Endothelial cell of umbilical vein (primary cell): Measurements from ENCODE around the gene TTC13. TPM values are rescaled to one million over a fixed set of nuclear protein-coding genes. Genes with fewer than 3 reads are reported as not detected.

Source experiments
- BruUV-seq: library from RNA; stranded (reverse); fragments of 400-500 nt; replicated peaks from 2 replicates; lab custom pipeline; 2021; lab: Mats Ljungman, UMichigan
- CTCF ChIA-PET: fragments of 300-600, 350-600 bp; sonication (Branson Sonifier 250); formaldehyde crosslinking; loops from one replicate; lab custom pipeline; 2021; ENCODE audit warnings: antibody characterized with exemption, inconsistent platforms; lab: Charles Lee
- POLR2A ChIA-PET: fragments of 300-600, 350-600 bp; sonication (Branson Sonifier 250); formaldehyde crosslinking; loops from one replicate; lab custom pipeline; 2021; ENCODE audit warnings: antibody characterized with exemption, inconsistent platforms; lab: Charles Lee
- DNase-seq: peaks from one replicate; pipeline ENCODE4 v3.0.0-alpha.2; 2011; ENCODE audit warnings: low read depth, low spot score
- FAIRE-seq: peaks from 2 replicates; lab custom pipeline; 2011; peaks lifted over from hg19 to GRCh38; lab: Jason Lieb, UNC
- H2AFZ ChIP-seq: 2 replicates; pipeline ENCODE4 v1.6.0; 2012; ENCODE audit warnings: low read depth, low read length, control low read depth, inconsistent platforms
- H3K27ac ChIP-seq: 2 replicates; pipeline ENCODE4 v1.5.1; 2011; ENCODE audit warnings: low read depth, mild to moderate bottlenecking, control low read depth, low read length, moderate library complexity; ENCODE audit not compliant: insufficient read depth
- H3K27me3 ChIP-seq, 2 experiments: 2 replicates each; pipeline versions ENCODE4 v1.6.0 to v1.6.1; 2011; ENCODE audit warnings: low read length in 2 of 2, mixed read lengths in 1 of 2; ENCODE audit not compliant: control insufficient read depth in 2 of 2, insufficient read depth in 2 of 2
- H3K36me3 ChIP-seq, 2 experiments: 2 replicates in 1 of 2; 3 replicates in 1 of 2; pipeline ENCODE4 v1.5.1; 2011; ENCODE audit warnings: low read length in 2 of 2, mild to moderate bottlenecking in 1 of 2, moderate library complexity in 1 of 2; ENCODE audit not compliant: control insufficient read depth in 2 of 2, insufficient read depth in 2 of 2; ENCODE audit errors: extremely low read depth in 1 of 2
- H3K4me1 ChIP-seq: 3 replicates; pipeline ENCODE4 v1.5.1; 2011; ENCODE audit warnings: mild to moderate bottlenecking, low read length; ENCODE audit not compliant: control insufficient read depth, insufficient read depth; ENCODE audit errors: extremely low read depth
- H3K4me2 ChIP-seq: 2 replicates; pipeline ENCODE4 v1.6.1; 2011; ENCODE audit warnings: low read length, control low read depth, mixed read lengths; ENCODE audit not compliant: insufficient read depth
- H3K4me3 ChIP-seq, 3 experiments: fragments of 200-600 bp in 1 of 3; sonication (generic), shearing (Covaris generic) in 1 of 3; replicated peaks in 1 of 3; 2 replicates each; pipeline ENCODE4 v1.5.1; 2011 to 2016; ENCODE audit warnings: control low read depth in 3 of 3, low read length in 3 of 3, mild to moderate bottlenecking in 2 of 3, inconsistent platforms in 1 of 3, low read depth in 1 of 3, moderate library complexity in 1 of 3; ENCODE audit not compliant: insufficient read depth in 1 of 3
- H3K79me2 ChIP-seq: 2 replicates; pipeline ENCODE4 v1.6.0; 2012; ENCODE audit warnings: low read length, inconsistent platforms; ENCODE audit not compliant: control insufficient read depth, insufficient read depth
- H3K9ac ChIP-seq: replicated peaks from 2 replicates; pipeline ENCODE3; 2011; ENCODE audit warnings: low read length, control low read depth; ENCODE audit not compliant: insufficient read depth; ENCODE audit errors: extremely low read depth
- H3K9me1 ChIP-seq: replicated peaks from 3 replicates; pipeline ENCODE4 v1.6.0; 2011; ENCODE audit warnings: mild to moderate bottlenecking, low read length; ENCODE audit not compliant: control insufficient read depth, insufficient read depth; ENCODE audit errors: extremely low read depth
- H3K9me3 ChIP-seq: replicated peaks from 2 replicates; pipeline ENCODE4 v1.5.1; 2012; ENCODE audit warnings: low read length, inconsistent platforms; ENCODE audit not compliant: control insufficient read depth, insufficient read depth
- H4K20me1 ChIP-seq: replicated peaks from 2 replicates; pipeline ENCODE3; 2011; ENCODE audit warnings: mild to moderate bottlenecking, low read length; ENCODE audit not compliant: control insufficient read depth, insufficient read depth; ENCODE audit errors: extremely low read depth
- EZH2 ChIP-seq: IDR thresholded peaks from 2 replicates; pipeline ENCODE4 v1.6.1; 2012; ENCODE audit warnings: borderline replicate concordance, low read depth, mild to moderate bottlenecking, moderate library complexity, low read length, inconsistent platforms; ENCODE audit not compliant: severe bottlenecking
- FOS ChIP-seq: IDR thresholded peaks from 2 replicates; pipeline ENCODE4 v1.6.1; 2011; ENCODE audit warnings: mild to moderate bottlenecking, low read length, moderate library complexity, borderline replicate concordance; ENCODE audit not compliant: insufficient read depth
- GATA2 ChIP-seq: IDR thresholded peaks from 2 replicates; pipeline ENCODE4 v1.7.0; 2011; ENCODE audit warnings: low read depth, mild to moderate bottlenecking, moderate library complexity, mixed read lengths, low read length; ENCODE audit not compliant: insufficient read length, insufficient read depth
- JUN ChIP-seq: IDR thresholded peaks from 2 replicates; pipeline ENCODE4 v1.6.1; 2011; ENCODE audit warnings: borderline replicate concordance, low read depth; ENCODE audit not compliant: insufficient read length, insufficient read depth
- MYC ChIP-seq: IDR thresholded peaks from one replicate; pipeline ENCODE4 v1.6.1; 2011; ENCODE audit warnings: mild to moderate bottlenecking, low read depth, low read length
- POLR2A ChIP-seq: IDR thresholded peaks from 2 replicates; pipeline ENCODE4 v1.6.1; 2012; ENCODE audit warnings: low read depth, mild to moderate bottlenecking, control low read depth, low read length
- POLR2AphosphoS5 ChIP-seq: IDR thresholded peaks from 2 replicates; pipeline ENCODE4 v1.6.1; 2012; ENCODE audit warnings: low read depth, mild to moderate bottlenecking, control low read depth, low read length, moderate library complexity; ENCODE audit not compliant: insufficient read depth
- dilution Hi-C: fragments of 300-500 bp; cut with MboI; formaldehyde crosslinking; loops from one replicate; pipeline ENCODE4 v1.15.0; 2019; ENCODE audit warnings: low sequenced_read_pairs; ENCODE audit not compliant: extremely low pct_ligation_motif_present
- intact Hi-C: fragments of 100-400 bp; cut with micrococcal nuclease; formaldehyde crosslinking; loops from one replicate; pipeline ENCODE4 v1.10.0; 2022
- polyA plus RNA-seq, 4 experiments: library from polyadenylated mRNA; depleted of rRNA in 3 of 4; stranded (reverse) in 3 of 4; unstranded in 1 of 4; fragments of >200 nt; gene quantifications; 2 replicates each; pipeline versions ENCODE4 v1.2.1 to v1.2.3, GENCODE V29; 2011 to 2012; ENCODE audit warnings: missing spikeins in 1 of 4
- total RNA-seq: library from RNA; stranded (reverse); gene quantifications from 2 replicates; pipeline ENCODE4 v1.2.3, GENCODE V29; 2021
- TF ChIP-seq, protein P1 (sequence below), 2 donors: IDR thresholded peaks; 1 replicate in 1 of 2; 2 replicates in 1 of 2; pipeline ENCODE4 v1.5.1; 2011; ENCODE audit warnings: low read length in 2 of 2, mild to moderate bottlenecking in 2 of 2, moderate library complexity in 2 of 2, control low read depth in 1 of 2, inconsistent platforms in 1 of 2, low read depth in 1 of 2; ENCODE audit not compliant: insufficient read depth in 1 of 2; ENCODE audit errors: extremely low read depth in 1 of 2
- TF ChIP-seq, protein P2 (sequence below): IDR thresholded peaks from 2 replicates; pipeline ENCODE4 v1.6.1; 2011; ENCODE audit not compliant: insufficient read depth, insufficient read length

TTC13 gene
- total and polyA plus RNA-seq, 2 donors (not counting 3 experiments of a cell fraction or from before 2014, with no cell fraction given): 8.8 to 23.9 TPM

DNA sequence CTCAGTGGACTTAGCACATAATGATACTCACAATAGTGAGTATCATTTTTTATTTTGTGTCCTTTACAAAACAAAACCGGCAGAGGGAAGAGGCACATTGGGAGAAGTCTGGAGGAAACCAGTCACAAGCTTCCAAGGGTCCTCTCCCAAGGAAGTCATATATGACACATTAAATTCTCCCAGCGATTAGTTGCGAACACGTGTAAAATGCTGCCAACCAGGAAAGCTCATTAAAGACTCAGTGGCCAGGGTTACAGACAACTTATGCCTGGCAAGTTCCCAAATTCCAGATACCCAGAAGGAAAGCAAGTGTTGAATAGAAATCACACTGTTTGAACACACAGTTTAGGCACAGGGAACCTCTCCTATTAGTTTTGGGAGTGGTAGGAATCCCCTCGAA lies 52.5 kb downstream of the TTC13 start:
- BruUV-seq: no TSS peak
- Histone ChIP-seq H2AFZ (no peak overlapping the region), H3K27me3 (no peaks in the 10 kb centered on the region), H3K4me2 (no peak overlapping the region), H3K4me3 (no peak overlapping the region), H3K4me1 (no peaks in the 10 kb centered on the region), H3K27ac (no peak overlapping the region), H3K36me3 (peaks cover 0 to 10% of the 10 kb centered on the region in 2 experiments), H3K9me1 (no peaks in the 10 kb centered on the region), H4K20me1 (no peaks in the 10 kb centered on the region), H3K9ac (no peak overlapping the region), H3K9me3 (no peaks in the 10 kb centered on the region), H3K79me2 (no peaks in the 10 kb centered on the region)
- intact Hi-C loops: no loop called here
- DNase-seq (no peak), FAIRE-seq (no peak)
- TF ChIP-seq FOS (no peak), GATA2 (no peak), MYC (no peak), POLR2A (no peak), EZH2 (no peak), POLR2AphosphoS5 (no peak), JUN (no peak)
- TF ChIP-seq, protein P1, sequence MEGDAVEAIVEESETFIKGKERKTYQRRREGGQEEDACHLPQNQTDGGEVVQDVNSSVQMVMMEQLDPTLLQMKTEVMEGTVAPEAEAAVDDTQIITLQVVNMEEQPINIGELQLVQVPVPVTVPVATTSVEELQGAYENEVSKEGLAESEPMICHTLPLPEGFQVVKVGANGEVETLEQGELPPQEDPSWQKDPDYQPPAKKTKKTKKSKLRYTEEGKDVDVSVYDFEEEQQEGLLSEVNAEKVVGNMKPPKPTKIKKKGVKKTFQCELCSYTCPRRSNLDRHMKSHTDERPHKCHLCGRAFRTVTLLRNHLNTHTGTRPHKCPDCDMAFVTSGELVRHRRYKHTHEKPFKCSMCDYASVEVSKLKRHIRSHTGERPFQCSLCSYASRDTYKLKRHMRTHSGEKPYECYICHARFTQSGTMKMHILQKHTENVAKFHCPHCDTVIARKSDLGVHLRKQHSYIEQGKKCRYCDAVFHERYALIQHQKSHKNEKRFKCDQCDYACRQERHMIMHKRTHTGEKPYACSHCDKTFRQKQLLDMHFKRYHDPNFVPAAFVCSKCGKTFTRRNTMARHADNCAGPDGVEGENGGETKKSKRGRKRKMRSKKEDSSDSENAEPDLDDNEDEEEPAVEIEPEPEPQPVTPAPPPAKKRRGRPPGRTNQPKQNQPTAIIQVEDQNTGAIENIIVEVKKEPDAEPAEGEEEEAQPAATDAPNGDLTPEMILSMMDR (IDR thresholded peaks at IDR 0.05; ENCODE audit: extremely low read depth in 1 of 2, insufficient read depth in 1 of 2, low read depth in 1 of 2, low read length in 2 of 2): no peak
- TF ChIP-seq, protein P2, sequence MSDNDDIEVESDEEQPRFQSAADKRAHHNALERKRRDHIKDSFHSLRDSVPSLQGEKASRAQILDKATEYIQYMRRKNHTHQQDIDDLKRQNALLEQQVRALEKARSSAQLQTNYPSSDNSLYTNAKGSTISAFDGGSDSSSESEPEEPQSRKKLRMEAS: no peak
- POLR2A ChIA-PET: interaction anchor here (0.6 kb wide), 1 partner anchor 233 kb away, joined by 7 read pairs; no protein-coding TSS in a partner anchor
- dilution Hi-C loops: no loop called here
- CTCF ChIA-PET: no interaction called here
